Prostate gland (tissue), 2 donors: ENCODE results near the gene SH2D2A. TPM values are rescaled to one million over a fixed set of nuclear protein-coding genes. Genes with fewer than 3 reads are reported as not detected.

ENCODE experiments used
- DNase-seq: peaks from one replicate; pipeline ENCODE4 v3.0.0-alpha.2; 2019; ENCODE audit warnings: low spot score
- H3K27ac ChIP-seq, 2 donors: fragments of 200-600 bp; sonication (generic); 2 replicates each; pipeline ENCODE4 v1.5.1; 2017 to 2019
- H3K27me3 ChIP-seq: fragments of 200-600 bp; sonication (generic); replicated peaks from 2 replicates; pipeline ENCODE4 v1.5.1; 2019; ENCODE audit not compliant: insufficient read depth
- H3K36me3 ChIP-seq, 2 donors: fragments of 200-600 bp; sonication (generic); 1 replicate in 1 of 2; 2 replicates in 1 of 2; pipeline versions ENCODE4 v1.5.1 to v1.8.1; 2017 to 2019
- H3K4me1 ChIP-seq: fragments of 200-600 bp; sonication (generic); replicated peaks from 2 replicates; pipeline ENCODE4 v1.5.1; 2019
- H3K4me3 ChIP-seq, 2 donors: fragments of 200-600 bp; sonication (generic); 2 replicates each; pipeline ENCODE4 v1.5.1; 2017 to 2019
- H3K9me3 ChIP-seq: fragments of 200-600 bp; sonication (generic); 2 replicates; pipeline ENCODE4 v1.5.1; 2017
- POLR2A ChIP-seq: fragments of 450-650 bp; IDR thresholded peaks from one replicate; pipeline ENCODE4 v1.6.1; 2016; ENCODE audit warnings: antibody characterized with exemption, mild to moderate bottlenecking
- POLR2AphosphoS5 ChIP-seq: sonication (generic); formaldehyde crosslinking; IDR thresholded peaks from one replicate; pipeline ENCODE4 v1.6.1; 2017; ENCODE audit warnings: antibody characterized with exemption
- WGBS: methylation state at CpG from one replicate; pipeline ENCODE4 v1.1.5; 2018; 5-methylcytosine and 5-hydroxymethylcytosine counted together
- intact Hi-C: fragments of 100-400 bp; cut with DNase I; formaldehyde crosslinking; loops from one replicate; pipeline ENCODE4 v1.14.2; 2022
- total RNA-seq, 2 donors: library from RNA; depleted of rRNA; stranded (reverse); fragments of >200 nt; gene quantifications; one replicate each; pipeline ENCODE4 v1.1.0, GENCODE V29; 2016
- TF ChIP-seq, protein P1 (sequence below), 4 experiments: fragments of 200-600 bp in 2 of 4; fragments of 450-650 bp in 2 of 4; sonication (generic) in 2 of 4; IDR thresholded peaks; 1 replicate in 3 of 4; 2 replicates in 1 of 4; pipeline ENCODE4 v1.5.1; 2016 to 2019; ENCODE audit warnings: antibody characterized with exemption in 4 of 4, mild to moderate bottlenecking in 2 of 4, moderate library complexity in 2 of 4

SH2D2A gene
- total RNA-seq, 2 donors from 2014 or later = 0.80 TPM; not detected in 1

DNA sequence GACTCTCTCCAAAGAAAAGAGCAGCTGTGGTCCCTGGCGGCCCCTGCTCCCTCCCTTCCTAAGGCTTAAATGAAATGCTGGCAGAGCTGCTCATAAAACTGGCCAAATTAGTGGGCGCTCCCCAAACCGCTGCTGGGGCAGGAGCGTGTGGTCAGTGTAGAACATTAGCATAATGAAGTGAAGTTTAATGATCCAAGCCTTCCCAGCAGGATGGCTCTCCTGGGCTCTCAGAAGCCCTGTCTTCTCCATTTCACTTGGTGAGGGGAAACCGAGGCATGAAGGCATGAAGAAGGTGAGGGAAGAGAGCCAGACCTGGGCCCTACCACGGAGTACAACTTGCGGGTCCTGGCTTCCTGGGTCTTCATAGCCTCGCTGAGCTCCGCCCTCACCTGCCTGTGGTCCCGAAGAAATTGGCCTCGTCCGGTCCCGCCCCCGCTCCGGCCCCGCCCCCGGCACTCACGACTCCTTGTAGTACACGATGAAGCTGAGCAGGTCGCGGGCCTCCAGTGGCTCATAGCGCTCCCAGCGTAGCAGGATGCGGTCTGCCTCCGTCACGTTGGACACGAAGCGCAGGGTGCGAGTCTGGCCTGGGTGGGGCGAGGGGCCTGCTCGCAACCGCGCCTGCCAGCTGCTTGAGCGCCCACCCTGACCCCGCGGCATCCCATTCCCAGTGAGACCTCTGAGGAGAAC, 32.0 kb upstream of the SH2D2A start:
- no peaks in the 10 kb centered on the region for H3K4me1 ChIP-seq
- no peaks in the 10 kb centered on the region for H3K9me3 ChIP-seq
- no peak overlapping the region for H3K4me3 ChIP-seq
- peak; percentile 8 for DNase-seq
- peaks cover 15% of the 10 kb centered on the region for H3K27me3 ChIP-seq
- 17% methylated on average over 34 of the region's 36 CpGs for WGBS
- no peak overlapping the region for H3K27ac ChIP-seq
- no peaks in the 10 kb centered on the region for H3K36me3 ChIP-seq
- intact Hi-C loops = no loop called here
- no peak for TF ChIP-seq POLR2AphosphoS5
- TF ChIP-seq, protein P1, sequence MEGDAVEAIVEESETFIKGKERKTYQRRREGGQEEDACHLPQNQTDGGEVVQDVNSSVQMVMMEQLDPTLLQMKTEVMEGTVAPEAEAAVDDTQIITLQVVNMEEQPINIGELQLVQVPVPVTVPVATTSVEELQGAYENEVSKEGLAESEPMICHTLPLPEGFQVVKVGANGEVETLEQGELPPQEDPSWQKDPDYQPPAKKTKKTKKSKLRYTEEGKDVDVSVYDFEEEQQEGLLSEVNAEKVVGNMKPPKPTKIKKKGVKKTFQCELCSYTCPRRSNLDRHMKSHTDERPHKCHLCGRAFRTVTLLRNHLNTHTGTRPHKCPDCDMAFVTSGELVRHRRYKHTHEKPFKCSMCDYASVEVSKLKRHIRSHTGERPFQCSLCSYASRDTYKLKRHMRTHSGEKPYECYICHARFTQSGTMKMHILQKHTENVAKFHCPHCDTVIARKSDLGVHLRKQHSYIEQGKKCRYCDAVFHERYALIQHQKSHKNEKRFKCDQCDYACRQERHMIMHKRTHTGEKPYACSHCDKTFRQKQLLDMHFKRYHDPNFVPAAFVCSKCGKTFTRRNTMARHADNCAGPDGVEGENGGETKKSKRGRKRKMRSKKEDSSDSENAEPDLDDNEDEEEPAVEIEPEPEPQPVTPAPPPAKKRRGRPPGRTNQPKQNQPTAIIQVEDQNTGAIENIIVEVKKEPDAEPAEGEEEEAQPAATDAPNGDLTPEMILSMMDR (IDR thresholded peaks at IDR 0.05) = no peak
- no peak for TF ChIP-seq POLR2A

DNA sequence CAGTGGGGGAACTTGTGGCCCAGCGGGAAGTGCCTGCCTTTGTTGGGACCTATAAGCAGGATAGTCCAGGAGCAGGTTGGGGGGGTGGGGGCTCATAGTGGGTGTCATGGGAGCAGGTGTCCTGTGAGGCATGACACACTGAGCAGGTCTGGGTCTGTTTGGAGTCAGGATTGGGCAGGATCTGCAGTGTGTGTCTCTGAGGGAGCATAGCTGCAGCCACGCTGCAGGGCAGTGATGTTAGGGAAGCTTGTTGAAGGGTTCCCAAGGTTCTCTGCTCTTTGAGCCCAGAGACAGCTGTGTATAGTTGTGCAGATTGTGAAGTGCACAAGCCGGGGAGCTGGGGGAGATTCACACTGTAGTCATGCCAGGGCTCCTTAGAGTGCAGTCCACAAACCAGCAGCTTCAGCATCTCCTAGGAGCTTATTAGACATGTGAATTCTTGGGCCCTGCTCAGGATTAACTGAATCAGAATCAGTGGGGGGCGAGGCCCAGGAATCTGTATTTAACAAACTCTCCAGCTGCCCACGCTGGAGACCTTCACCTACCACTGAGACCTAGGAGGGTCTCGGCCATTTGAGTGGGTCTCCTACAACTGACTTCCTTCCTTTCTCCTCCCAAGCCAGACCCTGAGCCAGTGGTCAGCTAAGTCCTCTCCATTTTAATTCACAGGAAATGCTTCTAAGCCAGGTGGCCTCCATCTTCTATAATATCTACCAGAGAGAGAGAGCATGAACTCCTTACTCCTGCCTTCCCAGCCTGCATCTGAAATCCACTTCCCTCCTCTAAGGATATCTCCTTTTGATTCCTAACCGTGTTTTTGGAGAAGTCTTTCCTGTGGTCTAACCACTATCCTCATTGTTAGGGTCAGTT, 31.2 kb upstream of the SH2D2A start:
- intact Hi-C loops = no loop called here
- Histone ChIP-seq H3K36me3 (no peaks in the 10 kb centered on the region), H3K4me1 (no peaks in the 10 kb centered on the region), H3K4me3 (no peak overlapping the region), H3K9me3 (no peaks in the 10 kb centered on the region), H3K27ac (no peak overlapping the region), H3K27me3 (peaks cover 15% of the 10 kb centered on the region)
- WGBS = 84% methylated on average over 7 of the region's 7 CpGs
- DNase-seq = no peak
- TF ChIP-seq POLR2A (no peak), POLR2AphosphoS5 (no peak)
- TF ChIP-seq, protein P1 (IDR thresholded peaks at IDR 0.05) = no peak

DNA sequence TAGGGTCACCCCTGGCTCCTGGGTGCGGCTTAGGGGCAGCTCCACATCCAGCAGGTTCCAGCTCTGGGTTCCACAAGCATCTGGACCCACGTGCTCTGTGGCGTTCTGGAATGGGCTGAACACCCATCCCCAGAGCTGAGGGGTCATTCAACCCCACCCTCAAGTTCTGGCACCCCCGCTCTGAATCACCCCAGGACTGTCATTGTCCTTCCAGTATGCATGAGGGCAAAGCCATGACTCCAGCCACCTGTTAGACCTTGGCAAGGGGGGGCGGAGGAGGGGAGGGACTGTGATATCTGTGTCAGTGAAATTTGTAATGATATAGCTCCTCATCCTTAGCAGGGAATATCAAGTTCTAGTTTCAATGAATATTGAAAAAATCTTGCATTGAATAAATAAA, 30.0 kb upstream of the SH2D2A start:
- Histone ChIP-seq H3K9me3 (no peaks in the 10 kb centered on the region), H3K36me3 (no peaks in the 10 kb centered on the region), H3K4me3 (no peak overlapping the region), H3K4me1 (no peaks in the 10 kb centered on the region), H3K27me3 (peaks cover 15% of the 10 kb centered on the region), H3K27ac (no peak overlapping the region)
- WGBS = 82% methylated on average over 5 of the region's 5 CpGs
- DNase-seq = no peak
- TF ChIP-seq POLR2A (no peak), POLR2AphosphoS5 (no peak)
- TF ChIP-seq, protein P1 (IDR thresholded peaks at IDR 0.05) = no peak
- intact Hi-C loops = no loop called here

DNA sequence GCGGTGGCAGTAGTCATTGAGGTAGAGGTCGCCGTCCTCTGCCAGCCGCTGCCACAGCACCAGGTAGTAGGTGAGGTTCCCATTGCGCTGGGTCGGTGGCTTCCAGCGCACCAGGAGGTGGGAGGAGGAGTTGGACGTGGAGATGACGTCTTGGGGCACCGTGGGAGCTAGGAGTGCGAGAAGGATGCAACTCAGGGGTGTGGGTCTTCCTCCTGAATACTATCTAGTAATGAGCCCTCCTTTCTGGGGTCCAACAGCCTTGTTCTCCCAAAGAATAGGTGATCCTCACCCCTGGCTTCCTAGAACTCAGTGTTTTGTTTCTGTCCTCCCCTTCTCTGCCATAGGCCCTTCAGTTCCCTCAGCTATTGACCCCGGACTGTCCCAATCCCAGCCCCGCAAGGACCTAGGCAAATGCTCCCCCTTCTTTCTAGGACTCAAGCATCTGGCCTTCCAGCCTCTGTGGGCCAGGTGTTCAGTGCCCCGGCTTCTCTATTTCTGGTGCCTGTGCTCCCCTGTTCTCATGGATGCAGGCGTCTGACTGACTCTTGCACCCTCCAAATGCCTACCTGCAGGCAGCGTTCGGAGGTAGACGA, 29.4 kb upstream of the SH2D2A start:
- Histone ChIP-seq H3K27me3 (peaks cover 15% of the 10 kb centered on the region), H3K4me1 (no peaks in the 10 kb centered on the region), H3K27ac (no peak overlapping the region), H3K36me3 (no peaks in the 10 kb centered on the region), H3K9me3 (no peaks in the 10 kb centered on the region), H3K4me3 (no peak overlapping the region)
- no peak for TF ChIP-seq POLR2AphosphoS5
- TF ChIP-seq POLR2A = no peak
- TF ChIP-seq, protein P1 (IDR thresholded peaks at IDR 0.05) = no peak
- intact Hi-C loops = no loop called here
- 62% methylated on average over 18 of the region's 18 CpGs for WGBS
- DNase-seq = no peak
